HG02840 (cell line): Measurements from ENCODE around the gene RPS19BP1.

ENCODE experiments used
- ATAC-seq: cut with Tn5 transposase; IDR thresholded peaks from one replicate; pipeline ENCODE4 v1.9.1; 2021; ENCODE audit warnings: mild to moderate bottlenecking, moderate library complexity, moderate number of reproducible peaks; ENCODE audit not compliant: unreplicated experiment, low FRiP score

RPS19BP1 gene

DNA sequence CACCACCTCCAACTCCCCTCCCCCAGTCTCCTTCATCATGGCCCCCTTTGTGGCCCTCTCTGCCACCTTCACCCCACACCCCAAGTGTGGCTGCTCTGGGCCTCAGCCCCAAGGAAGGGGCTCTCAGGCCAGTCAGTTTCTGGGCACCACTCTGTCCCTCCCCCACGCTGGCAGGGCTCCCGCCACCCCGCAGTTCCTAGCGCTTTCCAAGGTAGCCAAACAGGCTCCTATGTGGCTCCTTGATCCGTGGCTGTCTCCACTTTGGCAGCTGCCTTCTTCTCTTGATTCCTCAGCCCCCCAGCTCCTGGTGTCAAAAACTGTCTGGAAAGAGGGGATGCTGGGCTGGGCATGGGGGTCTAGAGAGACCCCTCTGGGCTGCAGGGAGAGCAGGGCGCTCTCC, 27.6 kb upstream of the RPS19BP1 start:
- ATAC-seq: no peak

DNA sequence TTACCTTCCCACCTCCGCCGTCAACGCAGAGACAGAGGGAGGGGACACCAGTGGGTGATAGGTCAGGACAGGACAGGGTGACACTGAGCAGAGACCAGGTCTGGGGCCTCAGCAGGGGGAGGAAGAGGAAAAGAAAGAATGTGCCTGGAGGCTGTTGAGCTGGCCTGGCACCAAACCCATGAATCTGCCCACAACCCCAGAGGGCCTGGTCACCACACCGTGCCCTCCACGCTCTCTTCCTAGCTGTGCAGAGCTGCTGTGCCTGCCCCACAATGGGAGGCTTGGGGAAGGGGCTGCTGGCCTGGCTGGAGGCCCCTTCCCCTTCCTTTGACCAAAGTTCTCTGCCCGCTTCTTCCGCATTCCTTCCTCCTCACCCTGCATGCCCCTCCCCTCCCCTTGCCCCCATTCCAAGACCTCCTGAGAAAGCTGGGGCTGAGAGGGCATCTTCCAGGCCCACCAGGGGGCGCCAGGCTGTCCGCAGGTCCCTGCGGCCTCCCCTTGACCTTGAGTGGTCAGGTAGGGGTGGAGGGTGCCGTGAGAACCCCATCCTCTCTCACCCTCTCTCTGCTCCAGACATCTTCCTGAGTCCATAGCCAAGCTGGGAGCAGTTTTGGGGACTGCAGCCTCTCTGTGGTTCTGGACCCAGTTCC, 27.0 kb upstream of the RPS19BP1 start:
- no peak for ATAC-seq

- ATAC-seq: no peak
These were observed 26.4 kb upstream of the RPS19BP1 start for GRCh38 chr22:39558950-39559349.

DNA sequence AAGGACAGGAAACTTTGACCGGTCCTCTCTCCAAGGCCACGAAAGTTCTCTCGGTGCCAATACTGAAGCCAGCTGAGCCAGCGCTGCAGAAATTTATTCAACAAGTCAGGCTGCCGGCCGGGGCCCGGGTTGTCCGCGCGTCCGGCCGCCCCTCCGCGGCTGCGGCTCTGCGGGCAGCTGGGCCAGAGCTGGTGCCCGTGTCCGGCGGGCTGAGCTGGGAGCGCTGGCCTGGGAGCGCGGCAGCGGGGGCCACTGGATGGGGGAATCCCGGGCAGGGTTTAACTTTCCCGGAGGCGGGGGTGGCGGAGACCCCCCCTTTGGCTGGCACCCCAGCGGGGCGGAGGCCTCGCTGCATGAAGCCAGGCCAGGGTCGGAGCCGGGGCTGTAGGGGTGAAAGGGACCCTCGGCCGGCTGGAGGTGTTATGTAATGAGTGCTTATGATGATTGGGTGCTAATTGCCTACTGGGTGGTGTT, 25.7 kb upstream of the RPS19BP1 start:
- no peak for ATAC-seq

- ATAC-seq: no peak
These were observed 24.7 kb upstream of the RPS19BP1 start for GRCh38 chr22:39556970-39557841.

DNA sequence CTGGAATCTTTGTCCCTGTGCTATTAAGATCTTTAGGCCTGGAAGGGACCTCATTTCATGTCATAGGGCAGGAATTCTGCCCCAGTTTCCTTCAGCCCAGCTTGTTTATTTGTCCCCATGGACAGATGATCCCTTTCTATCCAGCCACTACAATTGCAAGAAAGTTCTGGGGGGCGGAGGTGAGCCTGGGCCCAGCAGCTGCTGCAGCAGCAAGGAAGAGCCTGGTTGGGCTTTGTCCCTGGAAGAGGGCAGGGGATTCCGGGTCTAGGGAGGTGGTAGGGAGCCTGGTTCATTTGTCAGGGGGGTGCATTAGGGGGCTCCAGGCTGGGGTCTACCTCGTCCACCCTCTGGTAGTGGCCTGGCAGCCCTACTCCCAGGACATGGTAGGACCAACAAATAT, 21.6 kb upstream of the RPS19BP1 start:
- no peak for ATAC-seq

DNA sequence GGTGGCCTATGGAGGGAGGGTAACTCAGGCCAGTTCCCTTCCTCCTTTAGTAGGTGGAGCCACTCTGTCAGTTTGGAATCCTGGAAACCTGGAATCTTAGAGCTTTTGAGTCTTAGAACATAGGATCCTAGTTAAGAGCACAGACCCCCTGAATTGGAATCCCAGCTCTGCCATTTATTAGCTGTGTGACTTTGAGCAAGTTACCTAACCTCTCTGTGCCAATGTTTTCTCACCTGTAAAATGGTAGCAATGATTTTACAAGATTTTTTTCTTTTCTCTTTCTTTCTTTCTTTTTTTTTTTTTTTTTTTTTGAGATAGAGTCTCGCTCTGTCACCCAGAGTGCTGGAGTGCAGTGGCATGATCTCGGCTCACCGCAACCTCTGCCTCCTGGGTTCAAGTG, 20.9 kb upstream of the RPS19BP1 start:
- no peak for ATAC-seq

DNA sequence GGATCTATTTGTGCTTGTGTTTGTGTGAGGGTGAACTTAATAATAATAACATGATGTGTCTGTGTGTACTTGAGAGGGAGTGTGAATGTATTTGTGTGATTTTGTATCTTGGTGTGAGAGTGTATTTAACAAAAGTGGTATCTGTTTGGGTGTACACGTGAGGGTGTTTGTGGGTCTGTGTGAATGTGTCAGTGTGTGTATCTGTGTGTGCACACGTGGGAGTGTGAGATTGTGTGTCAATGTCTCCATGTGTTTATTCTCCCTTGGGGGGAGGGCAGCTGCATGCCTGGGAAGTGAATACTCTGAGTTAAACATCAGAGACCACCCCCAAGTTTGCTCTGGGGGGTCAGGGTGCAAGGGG, 15.0 kb upstream of the RPS19BP1 start:
- no peak for ATAC-seq

DNA sequence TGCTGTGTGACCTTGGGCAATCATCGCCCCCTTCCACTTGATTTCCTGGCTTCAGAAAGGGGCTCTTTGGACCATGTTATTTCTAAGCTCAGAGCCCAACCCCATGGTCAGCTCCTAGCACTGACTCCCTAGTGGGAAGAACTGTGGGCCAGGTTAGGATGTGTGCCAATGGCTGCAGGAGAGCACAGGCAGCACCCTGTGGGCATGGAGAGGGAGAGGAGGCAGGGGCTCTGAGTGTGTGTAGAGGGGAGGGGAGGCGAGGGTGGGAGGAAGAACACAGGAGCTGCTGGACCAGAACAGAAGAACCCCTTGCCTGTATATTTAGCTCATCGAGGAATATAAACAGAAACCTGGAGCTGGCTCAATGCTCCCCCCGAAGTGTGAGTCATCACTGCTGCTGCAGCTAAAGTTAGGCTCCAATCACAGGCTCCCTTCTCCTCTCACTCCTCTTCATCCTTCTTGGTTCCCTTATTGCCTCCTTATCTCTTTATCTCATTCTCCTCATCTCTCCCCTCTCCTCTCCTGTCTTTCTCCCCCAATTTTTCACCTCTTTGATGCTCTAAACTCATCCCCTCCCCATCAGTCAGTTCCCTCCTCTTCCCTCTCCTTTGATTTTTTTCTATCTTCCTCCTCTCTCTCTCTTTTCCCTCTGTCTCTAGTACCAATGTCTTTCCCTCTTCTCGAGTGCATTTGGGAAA, 14.5 kb upstream of the RPS19BP1 start:
- ATAC-seq: no peak

DNA sequence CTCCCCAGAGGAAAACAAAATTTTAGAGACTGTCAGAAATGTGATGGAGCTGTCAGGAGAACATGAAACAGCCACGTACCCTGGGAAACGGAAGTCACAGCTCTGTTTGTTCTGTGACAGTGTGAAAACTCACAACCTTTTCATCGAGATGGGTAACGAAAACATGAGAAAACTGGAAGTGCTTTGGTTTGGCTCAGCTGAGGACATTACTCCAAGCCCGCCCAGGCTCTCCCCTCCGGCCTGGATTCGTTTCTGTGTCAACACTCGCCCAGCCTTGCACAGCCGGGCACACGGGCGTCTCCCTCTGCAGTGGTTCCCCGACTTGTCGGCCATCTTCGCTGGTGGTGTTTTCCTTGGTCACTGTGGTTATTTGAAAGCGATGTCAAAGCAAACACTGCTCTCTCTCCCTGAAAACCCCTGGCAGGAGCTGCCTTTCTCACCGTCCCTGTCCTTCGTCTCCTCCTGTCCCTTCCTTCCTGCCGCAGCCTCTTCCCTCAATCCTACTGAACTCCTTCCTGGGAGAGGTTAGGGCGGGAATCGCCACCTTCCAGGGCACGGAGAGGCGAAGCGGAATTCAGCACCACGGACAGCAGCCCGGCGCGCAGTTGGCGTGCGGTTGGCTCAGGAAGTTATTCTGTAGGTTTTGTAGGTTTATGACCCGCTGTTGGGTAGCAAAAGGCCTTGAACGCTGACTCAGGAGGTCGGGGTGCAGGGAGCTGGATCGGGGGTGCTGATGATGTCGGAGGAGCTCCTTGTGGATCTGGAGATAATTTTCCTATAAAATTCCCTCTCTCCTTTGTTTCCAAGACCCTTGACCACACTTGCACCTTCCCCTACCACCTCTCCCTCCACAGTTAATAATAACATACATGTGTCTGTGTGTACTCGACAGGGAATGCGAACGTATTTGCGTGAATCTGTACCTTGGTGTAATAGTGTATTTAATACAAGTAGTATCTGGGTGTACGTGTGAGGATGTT, 13.1 kb upstream of the RPS19BP1 start:
- ATAC-seq: no peak

GRCh38 chr22:39543095-39543494, 10.5 kb upstream of the RPS19BP1 start:
- no peak for ATAC-seq

- ATAC-seq: no peak
These were observed 5.4 kb upstream of the RPS19BP1 start for GRCh38 chr22:39537975-39538374.

DNA sequence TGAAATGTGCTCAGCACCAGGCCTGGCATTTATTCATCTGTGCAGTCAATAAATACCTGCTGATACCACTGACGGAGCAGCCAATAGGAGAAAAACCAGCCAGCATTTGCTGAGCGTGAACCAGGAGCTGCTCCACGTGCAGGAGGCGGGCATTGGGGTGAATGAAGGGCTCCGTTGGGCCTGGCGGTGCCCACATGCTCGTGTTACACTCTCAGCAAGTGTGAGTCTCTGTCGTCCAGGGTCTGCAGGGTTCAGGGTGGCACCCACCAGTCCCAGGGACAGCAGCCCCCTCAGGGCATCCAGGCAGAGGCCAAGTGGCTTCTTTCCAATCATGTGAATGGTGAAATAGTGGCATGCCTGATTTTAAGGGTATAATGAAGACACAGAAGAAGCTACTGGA, 4.2 kb upstream of the RPS19BP1 start:
- no peak for ATAC-seq

DNA sequence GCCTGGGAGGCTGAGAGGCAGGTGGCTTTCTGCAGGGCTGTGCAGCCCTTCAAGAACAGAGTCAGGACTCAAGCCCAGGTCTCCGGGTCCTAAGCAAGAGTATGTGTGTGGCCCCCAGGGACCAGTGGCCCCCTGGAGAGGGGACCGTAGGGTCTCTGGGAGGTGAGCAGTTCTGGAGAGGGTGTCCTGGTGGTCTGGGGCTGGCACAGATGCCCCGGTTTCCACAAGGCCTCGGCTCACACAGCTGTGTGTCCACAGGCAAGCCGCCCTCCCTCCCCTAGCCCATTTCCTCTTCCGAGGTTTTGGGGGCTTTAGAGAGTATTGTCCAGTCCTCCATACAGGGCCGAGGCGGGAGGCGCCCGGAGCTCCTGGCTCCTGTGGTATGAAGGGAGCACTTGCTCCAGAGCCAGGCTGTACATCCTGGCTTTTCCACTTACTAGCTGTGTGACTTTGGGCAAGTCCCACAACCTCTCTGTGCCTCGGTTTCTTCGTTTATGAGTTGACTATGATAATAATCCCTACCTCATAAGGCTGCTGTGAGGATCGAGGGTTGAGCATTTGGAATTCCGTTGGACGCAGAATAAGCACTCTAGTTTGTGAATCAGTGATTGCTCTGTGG, 3.4 kb upstream of the RPS19BP1 start:
- ATAC-seq: no peak

DNA sequence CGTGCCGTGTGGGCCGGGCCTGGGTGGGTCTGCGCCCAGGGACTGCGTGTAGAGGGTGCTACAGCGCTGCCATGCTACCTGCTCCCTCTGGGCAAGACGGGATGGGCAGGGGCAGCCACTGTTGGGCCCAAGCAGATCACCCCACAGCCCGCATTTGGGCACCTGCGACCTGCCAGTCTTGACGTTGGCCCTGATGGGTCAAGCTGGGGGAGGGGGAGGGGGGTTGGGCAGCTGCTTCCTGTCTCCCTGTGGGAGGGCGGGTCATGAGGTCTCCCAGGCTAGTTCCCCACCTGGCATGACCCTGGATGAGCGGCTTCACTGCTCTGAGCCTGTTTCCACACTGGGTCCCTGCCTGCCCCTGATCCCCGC, 2.8 kb upstream of the RPS19BP1 start:
- no peak for ATAC-seq

GRCh38 chr22:39534591-39535356, 2.2 kb upstream of the RPS19BP1 start:
- ATAC-seq: no peak

DNA sequence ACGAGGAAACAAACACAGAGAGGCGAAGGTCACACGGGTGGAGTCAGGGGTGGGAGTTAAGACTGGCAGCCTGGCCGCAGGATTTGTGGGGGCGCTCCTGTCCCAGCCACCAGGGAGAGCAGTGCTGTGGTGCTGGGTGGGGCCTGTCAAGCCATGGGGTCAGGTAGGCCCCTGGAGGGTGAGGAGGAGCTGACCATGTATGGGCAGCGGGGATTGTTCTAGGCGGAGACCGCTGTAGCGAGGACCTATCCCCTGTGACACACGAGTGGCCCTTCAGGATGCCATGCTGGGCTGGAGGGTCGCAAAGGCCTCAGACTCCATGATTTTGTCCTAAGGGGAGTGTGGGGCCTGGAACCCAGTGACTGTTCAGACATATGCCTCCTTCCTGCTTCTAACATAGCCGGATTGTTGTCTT, 1.6 kb upstream of the RPS19BP1 start:
- no peak for ATAC-seq

- ATAC-seq: no peak
These were observed 1.7 kb downstream of the RPS19BP1 start for GRCh38 chr22:39530692-39531331.

- ATAC-seq: no peak
These were observed 2.4 kb downstream of the RPS19BP1 start for GRCh38 chr22:39530116-39530515.
